ENCODE measurements around the gene CPB2.
A peak's percentile ranks its signal among the peaks of the same experiment; 100 is the strongest.

CPB2 gene

GRCh38 chr13:46062185-46062584 lies 42.6 kb downstream of the CPB2 start:
- no peak overlapping the region for H3K4me3 ChIP-seq (ENCODE audit: low read length)
- DNase-seq (ENCODE audit: low read depth, low spot score): no peak

- no peak for DNase-seq (ENCODE audit: low read depth, low spot score)
- H3K4me3 ChIP-seq (ENCODE audit: low read length): no peak overlapping the region
These were observed 45.4 kb downstream of the CPB2 start for GRCh38 chr13:46059405-46059804.

DNA sequence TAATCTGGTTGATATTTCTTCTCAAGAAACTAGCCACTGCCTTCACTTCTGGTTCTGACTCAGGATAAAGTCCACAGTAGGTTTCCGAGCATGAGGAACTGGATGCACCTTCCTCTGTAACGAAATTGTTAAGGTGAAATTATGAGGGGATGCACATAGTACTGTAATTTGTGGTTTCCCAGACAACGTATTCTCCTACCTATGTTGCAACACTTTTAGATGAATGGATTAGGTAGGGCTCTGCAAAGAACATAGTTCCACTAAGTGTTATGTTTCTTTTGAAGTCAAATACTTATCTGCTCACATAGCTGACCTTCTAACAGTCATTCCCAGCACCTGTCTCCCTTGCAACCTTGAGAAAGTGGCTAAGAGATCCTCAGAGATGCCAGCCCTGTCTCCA lies 46.6 kb downstream of the CPB2 start:
- H3K4me3 ChIP-seq (ENCODE audit: low read length): no peak overlapping the region
- no peak for DNase-seq (ENCODE audit: low read depth, low spot score)

- no peak overlapping the region for H3K4me3 ChIP-seq (ENCODE audit: low read length)
- DNase-seq (ENCODE audit: low read depth, low spot score): no peak
These were observed 47.4 kb downstream of the CPB2 start for GRCh38 chr13:46057256-46058015.

DNA sequence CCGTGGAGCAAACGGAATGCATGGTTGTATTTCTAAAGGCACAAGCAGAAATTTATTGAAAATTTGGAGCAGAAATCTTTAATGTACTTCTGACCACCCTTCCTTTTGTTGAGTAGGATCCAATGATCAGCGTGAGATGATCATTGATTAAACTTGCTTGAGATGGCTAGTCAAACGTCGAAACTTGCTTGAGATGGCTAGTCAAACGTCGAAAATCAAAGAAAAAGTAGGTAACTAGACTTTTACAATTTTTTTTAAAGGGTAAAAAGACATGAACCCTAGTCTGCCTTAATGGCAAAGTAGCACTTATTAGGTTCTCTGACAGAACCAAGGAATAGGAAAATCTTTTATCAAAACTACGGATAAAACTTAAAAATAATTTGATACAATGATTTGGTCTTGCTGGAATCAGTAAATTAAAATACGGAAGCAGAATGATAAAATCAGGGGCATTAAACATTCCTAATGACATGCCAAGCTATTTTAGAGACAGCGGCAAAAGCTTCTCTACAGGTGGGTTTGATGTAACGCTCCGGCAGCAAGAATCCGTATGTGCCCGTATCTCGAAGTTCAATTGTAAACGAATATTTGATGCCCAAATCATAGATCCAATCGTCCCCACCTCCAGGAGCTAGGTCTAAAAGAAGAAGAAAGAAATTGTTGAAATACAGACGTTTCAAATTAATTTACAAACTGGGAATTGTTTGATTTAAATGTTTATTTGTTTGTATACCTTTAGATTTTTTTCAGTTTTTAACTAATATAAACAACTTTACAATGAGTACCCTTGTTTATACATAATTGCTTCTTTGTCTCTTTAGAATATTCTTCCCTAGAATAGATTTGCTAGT lies 51.4 kb downstream of the CPB2 start:
- H3K4me3 ChIP-seq (ENCODE audit: low read length): peak overlapping the region; percentile 75
- DNase-seq (ENCODE audit: low read depth, low spot score): no peak

DNA sequence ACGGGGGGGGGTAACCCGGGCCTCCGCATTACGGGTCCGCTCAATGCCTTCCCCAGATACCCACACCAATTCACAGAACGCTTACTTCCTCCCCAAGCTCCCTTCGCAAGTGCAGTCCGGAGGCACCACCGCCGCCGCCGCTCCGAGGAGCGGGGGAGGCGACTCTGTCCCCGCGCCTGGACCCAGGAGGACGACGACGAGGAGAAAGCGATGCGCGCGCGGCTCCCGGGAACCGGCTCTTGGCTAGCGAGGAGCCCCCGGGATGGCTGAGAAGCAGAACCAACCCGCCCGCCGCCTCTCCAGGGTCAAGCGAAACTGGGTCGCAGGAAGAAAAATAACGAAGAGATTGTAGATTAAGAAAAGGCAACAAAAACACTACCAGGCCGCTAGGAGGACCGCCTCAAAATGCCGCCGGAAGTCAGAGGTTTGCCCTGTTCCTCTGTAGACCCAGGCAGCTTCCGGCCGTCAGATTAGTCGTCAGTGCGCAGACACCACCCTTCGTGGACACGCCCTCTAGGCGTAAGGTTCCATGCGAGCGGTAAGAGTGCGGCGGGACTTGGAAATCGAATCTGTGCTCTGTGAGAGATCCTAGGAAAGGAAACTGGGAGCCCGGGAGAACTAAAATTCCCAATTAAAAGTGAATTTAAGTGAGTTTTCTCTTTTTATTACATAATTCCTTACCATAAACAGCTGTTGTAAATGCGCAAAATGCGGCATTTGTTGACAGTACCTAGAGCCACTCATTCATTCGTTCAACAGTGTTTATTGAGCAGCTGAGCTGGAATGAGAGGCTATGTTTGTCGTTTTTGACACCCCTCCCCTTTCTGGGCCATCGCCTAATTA lies 52.3 kb downstream of the CPB2 start, which contains the start of gene ZC3H13:
Gene ZC3H13, minus strand, starts transcription at position 428 of the 843 bp plus-strand sequence. CDS start 7,239 bp downstream, outside the sequence.
- H3K4me3 ChIP-seq (ENCODE audit: low read length): peak within 1 kb of the TSS; percentile 75

GRCh38 chr13:46051968-46052318 lies 52.9 kb downstream of the CPB2 start:
- no peak for DNase-seq (ENCODE audit: low read depth, low spot score)
- peak overlapping the region; percentile 75 for H3K4me3 ChIP-seq (ENCODE audit: low read length)

More for the DNA sequence above, 52.3 kb downstream of the CPB2 start, which contains the start of gene ZC3H13:
- DNase-seq (ENCODE audit: low read depth, low spot score): peak; percentile 95

DNA sequence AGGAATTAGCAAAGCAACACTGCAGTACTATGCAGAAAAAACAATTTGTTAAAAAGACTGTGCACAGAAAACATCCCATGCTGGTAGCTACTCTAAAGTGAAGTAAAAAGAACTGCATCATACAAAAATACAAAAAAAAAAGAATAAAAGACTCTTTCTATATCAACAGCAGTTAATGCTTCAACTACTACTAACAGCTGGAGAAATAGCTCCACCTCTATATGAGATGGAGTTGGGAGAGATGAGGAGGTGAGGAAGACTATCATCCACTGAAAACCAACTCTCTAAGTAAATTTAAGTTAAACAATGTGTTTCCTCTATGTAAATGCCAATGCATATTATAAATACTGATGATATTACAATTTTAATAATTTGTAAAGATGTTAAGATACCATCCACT lies 54.1 kb downstream of the CPB2 start:
- no peak overlapping the region for H3K4me3 ChIP-seq (ENCODE audit: low read length)

GRCh38 chr13:46045424-46045823 lies 59.4 kb downstream of the CPB2 start:
- DNase-seq (ENCODE audit: low read depth, low spot score): no peak
- H3K4me3 ChIP-seq (ENCODE audit: low read length): no peak overlapping the region

More for the DNA sequence above, 54.1 kb downstream of the CPB2 start:
- DNase-seq (ENCODE audit: low read depth, low spot score): no peak

- DNase-seq (ENCODE audit: low read depth, low spot score): no peak
- no peak overlapping the region for H3K4me3 ChIP-seq (ENCODE audit: low read length)
These were observed 61.2 kb downstream of the CPB2 start for GRCh38 chr13:46043647-46044046.

GRCh38 chr13:46041419-46041839 lies 63.4 kb downstream of the CPB2 start:
- no peak for DNase-seq (ENCODE audit: low read depth, low spot score)

DNA sequence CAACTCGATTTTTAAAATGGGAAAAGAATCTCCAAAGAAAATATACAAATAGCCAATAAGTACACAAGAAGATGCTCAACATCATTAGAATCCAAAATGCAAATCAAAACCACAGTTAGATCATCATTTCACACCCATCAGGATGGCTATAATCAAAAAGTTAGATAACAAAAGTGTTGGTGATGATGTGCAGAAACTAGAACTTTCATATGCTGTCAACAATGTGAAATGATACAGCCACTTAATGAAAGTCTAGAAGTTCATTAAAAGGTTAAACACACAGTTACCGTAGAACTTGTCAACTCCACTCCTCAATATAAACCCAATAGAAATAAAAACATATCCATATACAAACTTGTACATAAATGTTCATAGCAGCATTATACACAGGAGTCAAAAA lies 64.1 kb downstream of the CPB2 start:
- H3K4me3 ChIP-seq (ENCODE audit: low read length): no peak overlapping the region
- DNase-seq (ENCODE audit: low read depth, low spot score): no peak

More at GRCh38 chr13:46041419-46041839, 63.4 kb downstream of the CPB2 start:
- no peak overlapping the region for H3K4me3 ChIP-seq (ENCODE audit: low read length)

DNA sequence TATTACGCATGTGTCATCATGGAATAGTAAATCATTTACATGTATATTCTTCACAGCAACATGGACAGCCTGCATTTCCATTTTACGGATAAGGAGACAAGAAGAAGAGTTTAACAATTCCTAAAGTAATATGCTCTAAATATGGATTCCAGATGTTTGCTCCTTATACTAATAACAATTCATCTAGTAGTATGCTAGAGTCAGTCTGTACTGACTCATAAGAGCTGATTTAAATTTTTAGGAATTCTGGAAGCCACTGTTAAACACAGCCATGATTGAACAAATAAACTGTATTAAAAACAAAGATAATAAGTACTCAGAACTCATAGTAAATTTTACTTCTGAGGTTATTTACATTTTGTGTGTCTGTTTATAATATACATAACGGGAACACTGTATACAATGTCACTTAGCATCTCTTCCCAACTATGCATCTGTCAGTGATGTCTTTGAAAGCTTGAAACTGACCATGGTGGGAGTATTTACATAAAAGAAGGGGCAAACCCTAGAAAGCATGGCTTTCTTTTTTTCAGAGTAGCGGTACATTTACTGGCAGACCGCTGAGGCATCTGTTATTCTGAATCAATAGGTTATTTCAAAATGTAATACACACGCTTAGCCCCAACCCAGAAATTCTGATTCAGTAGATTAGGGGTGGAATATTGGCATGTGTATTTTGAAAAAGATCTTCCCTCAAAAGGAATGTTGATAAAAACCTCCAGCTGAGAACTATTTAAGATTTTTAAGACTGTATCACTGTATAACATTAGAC lies 65.2 kb downstream of the CPB2 start:
- H3K4me3 ChIP-seq (ENCODE audit: low read length): no peak overlapping the region
- DNase-seq (ENCODE audit: low read depth, low spot score): no peak

DNA sequence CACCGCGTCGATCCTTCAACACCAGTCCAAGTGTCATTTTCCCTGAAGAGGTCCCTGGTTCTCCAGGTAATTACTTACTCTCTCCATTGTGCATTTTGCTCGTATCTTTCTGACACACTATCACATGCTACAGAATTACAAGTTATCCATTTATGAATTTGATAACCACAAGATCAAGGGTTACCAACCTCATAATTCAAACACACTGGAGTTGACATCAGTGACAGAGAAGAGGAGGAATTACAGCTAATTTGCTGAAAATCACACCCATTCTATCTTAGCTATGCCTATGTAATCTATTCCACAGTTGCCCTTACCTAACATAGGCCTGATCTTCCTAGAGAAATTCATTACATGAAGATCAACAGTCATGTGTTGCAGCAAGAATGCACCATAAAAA lies 66.5 kb downstream of the CPB2 start:
- DNase-seq (ENCODE audit: low read depth, low spot score): no peak
- H3K4me3 ChIP-seq (ENCODE audit: low read length): no peak overlapping the region

GRCh38 chr13:46035066-46035465 lies 69.8 kb downstream of the CPB2 start:
- no peak overlapping the region for H3K4me3 ChIP-seq (ENCODE audit: low read length)
- DNase-seq (ENCODE audit: low read depth, low spot score): no peak

DNA sequence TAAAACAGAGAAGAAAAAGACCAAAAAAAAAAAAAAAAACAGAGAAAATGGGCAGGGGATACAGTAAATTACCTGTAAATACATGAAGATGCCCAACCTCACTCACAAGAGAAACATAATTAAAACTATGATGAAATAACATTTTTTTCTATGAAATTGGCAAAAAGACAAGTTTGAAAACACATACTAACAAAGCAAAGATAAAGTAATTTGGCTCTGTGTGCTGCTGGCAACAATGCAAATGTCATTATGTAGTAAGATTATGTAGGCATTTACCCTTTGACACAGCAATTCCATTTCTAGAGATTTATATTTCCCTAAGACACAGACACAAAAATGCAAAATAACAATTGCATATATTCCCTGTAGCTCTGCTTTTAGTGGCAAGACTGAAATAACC lies 72.5 kb downstream of the CPB2 start:
- no peak for DNase-seq (ENCODE audit: low read depth, low spot score)
- H3K4me3 ChIP-seq (ENCODE audit: low read length): no peak overlapping the region

GRCh38 chr13:46031581-46032263 lies 73.1 kb downstream of the CPB2 start:
- no peak overlapping the region for H3K4me3 ChIP-seq (ENCODE audit: low read length)
- DNase-seq (ENCODE audit: low read depth, low spot score): peak; percentile 37

DNA sequence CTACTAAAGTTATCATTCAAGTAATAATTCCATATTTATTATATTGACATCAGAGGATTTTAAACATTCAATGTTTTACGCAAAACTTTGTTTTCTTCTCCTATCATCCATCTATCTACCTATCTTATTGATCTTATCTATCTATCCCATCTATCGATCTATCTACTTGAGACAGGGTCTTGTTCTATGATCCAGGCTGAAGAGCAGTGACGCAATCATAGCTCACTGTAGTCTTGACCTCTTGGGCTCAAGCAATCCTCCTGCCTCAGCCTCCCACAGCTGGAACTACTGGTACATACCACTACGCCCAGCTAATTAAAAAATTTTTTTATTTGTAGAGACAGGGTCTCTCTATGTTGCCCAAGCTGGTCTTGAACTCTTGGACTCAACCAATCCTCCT lies 79.7 kb downstream of the CPB2 start:
- no peak overlapping the region for H3K4me3 ChIP-seq (ENCODE audit: low read length)
- DNase-seq (ENCODE audit: low read depth, low spot score): no peak

All from Jurkat, Clone E6-1 (cell line).